NK-92 treated with Interleukin-12 subunit alpha and Interleukin-12 subunit beta, amount 100 ng/mL, for 24 hours (cell line): ENCODE data around the gene COX8A.

ENCODE experiments used
- DNase-seq: peaks from one replicate; lab custom pipeline; 2025; lab: John Stamatoyannopoulos, UW

The COX8A gene

DNA sequence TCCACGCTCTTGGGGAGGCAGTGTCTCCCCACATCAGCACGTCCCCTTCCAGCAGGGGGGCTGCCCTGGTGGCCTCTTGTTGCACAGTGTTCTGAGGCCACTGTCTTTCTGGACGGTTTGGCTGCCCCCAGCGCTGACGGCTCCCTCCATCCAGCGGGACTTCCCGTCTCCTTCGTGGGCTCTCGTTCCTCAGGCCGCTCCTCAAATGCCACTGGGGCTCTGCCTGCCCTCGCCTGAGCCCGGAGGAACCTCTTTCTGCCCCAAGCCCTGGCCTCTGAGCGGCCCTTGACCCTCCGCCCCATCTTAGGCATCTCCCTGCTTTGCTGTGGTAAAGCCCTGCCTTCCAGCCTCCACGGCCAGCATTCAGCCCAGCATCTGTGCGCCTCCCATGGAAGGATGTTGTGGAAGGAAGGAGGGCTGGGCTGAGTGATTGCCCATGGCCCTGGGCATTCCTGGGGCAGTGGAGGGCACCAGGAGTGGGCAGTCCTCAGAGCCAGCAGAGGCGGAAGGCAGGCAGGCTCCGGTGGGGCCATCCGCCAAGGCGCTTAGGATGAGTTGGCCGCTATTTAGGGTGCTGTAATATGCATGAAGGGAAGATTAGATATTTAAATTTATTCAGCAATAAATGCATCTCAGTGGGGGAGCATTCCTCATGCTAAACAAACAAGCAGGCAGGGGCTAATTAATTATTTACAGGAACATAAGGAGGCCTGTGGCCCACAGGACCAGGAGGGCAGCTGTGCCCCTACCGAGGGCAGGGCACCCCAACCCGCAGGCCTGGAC lies 29.6 kb downstream of the COX8A start:
- DNase-seq: no peak

DNA sequence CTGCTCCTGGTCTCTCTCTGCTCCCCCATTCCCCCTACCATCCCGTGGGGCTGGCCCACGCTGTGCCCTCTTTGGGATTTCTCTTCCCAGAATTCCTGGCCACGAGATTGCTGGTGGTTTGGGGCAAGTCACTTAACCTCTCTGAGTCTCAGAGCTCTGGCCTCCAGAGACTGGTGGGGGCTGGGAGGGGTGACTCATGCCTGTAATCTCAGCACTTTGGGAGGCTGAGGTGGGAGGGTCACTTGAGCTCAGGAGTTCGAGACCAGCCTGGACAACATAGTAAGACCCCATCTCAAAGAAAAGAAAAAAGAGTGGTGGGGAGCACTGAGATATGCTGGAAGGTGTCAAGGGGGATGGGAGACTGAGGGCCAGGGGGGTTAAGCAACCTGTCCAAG lies 30.2 kb downstream of the COX8A start:
- no peak for DNase-seq

DNA sequence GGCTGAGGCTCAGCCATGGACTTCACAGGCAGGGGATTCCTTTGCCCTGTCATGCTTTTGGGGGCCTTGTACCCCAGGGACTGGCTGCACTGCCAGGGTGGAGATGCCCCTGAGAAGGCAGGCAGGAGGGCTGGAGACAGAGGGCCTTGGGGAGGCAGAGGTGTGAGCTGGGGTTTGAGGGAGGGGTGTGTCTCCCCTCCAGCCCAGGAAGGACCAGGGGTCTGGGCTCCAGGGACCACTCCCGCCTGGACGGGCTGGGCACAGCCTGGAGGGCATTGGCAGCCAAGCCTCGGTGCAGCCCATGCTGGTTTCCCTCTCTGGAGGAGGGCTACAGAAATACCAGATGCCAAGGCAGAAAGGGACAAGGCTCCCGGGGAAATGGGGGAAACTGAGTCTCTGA lies 31.3 kb downstream of the COX8A start:
- DNase-seq: no peak

DNA sequence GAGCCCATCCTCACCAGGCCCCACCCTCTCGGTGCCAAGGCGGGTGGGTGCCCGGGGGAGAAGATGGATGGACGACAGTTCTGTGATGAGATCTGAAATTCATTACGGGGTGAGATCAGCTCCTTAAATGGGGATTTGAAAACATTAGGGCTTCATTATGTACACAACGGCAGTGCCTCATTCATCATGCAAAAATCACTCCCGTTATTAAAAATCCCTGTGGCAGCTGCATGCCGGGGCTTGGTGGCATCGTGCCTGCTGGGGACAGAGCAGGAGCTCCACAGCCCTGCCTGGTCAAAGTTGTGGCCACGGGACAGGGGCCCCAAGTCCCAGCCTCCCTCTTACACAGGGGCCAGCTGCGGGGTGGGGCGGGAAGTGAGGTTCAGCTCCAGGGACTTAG lies 32.0 kb downstream of the COX8A start:
- DNase-seq: no peak

DNA sequence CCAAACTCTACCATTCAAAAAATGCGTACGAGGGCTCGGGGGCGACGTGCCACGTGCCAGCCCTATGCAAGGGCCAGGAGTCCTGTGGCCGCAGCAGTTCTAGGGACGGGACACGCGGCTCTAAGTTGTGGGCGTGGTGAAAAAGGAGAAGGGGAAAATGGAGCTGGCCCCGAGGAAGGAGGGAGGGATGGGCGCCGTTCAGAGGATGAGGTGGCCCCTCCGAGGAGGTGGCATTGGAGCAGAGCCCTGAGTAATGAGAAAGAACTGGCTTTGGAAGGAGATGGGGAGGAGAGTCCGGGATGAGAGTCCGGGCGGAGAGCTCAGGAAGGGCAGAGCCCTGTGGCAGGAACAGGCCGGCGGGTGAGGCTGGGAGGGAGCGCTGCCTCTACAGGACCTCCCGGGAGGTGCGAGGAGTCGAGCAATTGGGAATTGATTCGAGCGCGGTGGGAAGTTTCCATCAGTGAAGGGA lies 32.8 kb downstream of the COX8A start:
- DNase-seq: no peak

DNA sequence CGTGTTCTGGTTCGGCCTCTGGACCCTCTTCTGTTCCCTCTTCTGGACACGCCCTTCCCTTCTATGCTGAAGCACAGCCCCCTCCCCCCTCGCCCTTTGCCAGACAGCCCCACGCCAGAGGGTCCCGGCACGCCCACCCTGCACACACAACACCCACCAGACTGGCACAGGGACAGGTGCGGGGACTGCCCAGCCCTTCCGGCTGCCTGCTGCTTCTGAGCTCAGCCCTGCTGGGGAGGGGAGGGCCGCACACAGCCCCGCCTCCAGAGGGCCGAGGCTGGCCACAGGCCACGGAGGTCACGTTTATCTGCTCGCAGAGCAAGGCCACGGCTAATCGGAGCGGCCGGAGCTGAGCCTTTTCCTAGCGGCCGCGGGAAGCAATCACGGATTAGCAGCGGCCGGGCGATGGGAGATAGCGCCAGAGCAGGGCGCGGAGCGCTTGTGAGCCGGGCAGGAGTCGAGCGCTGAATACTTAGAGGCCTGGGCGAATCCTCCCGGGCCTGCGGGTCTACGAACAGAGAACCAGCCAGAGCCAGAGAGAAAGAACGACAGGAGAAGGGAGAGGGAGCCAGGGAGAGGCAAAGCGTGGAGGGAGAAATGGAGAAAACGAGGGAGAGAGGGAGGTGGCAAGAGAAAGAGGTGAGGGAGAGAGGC lies 33.3 kb downstream of the COX8A start:
- DNase-seq: no peak

DNA sequence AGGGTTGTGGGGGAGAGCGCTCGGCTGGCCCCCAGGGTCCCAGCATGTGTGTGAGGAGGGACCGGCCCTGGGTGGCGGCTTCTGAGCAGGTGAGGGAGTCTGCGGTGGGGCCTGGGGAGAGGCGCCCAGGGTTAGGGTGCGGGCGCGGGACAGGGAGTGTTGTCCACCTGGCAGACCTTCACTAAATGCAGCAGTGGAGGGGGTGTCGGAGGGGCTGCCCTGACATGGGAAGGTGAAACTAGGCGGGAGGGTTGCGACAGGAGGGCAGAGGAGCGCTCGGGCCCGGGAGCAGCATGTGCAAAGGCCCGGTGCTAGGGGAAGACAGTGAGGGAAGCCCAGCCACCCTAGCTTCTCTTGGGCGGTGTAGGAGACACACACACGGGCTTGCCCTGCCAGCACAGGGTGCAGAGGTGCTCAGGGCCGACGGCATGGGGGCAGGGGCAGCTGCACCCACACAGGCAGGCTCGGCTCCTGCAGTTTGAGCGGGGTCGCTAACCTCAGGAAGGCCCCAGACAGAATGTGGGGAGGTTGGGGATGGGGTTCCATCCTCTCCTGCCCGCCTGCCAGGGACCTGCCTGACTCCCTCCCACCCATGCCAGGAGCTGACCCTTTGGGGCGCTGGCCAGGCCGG lies 34.0 kb downstream of the COX8A start:
- no peak for DNase-seq

DNA sequence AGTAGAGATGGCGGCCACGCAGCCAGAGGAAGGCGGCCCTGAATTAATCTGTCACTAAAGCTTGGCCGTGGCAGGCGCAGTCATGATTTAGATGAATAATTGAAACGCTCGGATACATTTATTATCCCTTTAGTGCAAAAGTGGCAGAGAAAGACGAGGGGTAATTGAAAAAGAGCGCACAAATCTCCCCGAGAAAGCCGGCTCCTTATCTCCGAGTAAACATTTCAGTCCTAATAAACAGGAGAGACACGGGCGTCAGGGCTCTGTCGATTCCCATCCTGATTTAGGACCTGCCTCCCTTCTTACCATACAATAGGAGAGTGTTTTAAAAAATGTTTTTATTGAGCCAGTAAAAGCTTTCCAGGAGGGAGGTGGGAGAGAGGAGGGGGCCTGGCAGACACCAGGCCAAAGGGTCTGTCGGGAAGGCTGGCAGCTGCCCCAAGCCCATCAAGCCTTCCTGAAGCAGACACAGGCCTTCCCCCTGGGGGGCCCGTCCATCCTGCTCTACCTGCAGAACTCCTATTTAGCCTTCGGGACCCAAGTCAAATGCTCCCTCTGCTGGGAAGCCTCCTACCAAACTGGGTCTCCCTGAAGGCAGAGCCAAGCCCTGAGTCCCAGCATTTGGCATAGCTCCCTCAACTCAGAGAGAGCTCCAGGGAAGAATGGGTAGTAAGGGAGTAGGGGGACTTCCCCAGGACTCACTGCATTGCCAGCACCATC lies 34.7 kb downstream of the COX8A start:
- no peak for DNase-seq

DNA sequence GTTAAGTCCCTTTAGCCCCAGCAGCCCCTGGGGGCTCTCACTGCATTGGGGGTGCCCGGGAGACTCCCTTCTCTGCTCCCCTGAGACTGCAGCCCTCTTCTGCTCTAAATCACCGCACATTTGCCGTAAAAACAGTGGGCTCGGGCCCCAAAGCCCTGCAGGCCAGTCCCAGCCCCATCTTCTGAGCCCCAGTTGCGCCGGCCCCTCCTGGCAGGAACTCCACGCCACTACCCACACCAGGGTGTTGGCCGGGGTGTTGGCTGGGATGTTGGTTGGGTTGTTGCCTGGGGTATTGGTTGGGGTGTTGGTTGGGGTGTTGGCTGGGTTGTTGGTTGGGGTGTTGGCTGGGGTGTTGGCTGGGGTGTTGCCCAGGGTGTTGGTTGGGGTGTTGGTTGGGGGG lies 35.3 kb downstream of the COX8A start:
- no peak for DNase-seq

DNA sequence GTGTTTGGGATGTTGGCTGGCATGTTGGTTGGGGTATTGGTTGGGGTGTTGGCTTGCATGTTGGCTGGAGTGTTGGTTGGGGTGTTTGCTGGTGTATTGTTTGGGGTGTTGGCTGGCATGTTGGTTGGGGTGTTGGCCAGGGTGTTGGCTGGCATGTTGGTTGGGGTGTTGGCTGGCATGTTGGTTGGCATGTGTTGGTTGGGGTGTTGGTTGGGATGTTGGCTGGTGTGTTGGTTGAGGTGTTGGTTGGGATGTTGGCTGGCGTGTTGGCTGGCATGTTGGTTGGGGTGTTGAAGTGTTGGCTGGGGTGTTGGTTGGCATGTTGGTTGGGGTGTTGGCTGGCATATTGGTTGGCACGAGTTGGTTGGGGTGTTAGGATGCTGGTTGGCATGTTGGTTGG lies 36.4 kb downstream of the COX8A start:
- DNase-seq: no peak

DNA sequence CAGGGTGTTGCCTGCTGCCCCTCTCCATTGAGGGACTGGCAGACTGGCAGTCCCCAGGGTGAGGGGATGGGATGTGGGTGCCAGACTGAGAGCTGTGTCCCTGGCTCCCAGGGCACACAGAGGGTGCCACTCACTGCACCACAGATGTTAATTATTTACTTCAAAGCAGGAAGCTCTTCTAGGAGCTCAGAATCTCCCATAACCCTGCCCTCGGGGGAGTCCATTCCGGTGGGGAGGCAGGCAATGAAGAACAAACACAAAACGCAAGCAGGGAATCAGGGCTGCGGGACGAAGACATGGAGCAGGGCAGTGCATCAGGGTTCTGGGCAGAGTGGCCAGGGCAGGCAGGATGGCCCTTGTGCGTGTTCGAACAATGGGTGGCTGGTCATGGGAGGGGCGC lies 37.0 kb downstream of the COX8A start:
- no peak for DNase-seq

DNA sequence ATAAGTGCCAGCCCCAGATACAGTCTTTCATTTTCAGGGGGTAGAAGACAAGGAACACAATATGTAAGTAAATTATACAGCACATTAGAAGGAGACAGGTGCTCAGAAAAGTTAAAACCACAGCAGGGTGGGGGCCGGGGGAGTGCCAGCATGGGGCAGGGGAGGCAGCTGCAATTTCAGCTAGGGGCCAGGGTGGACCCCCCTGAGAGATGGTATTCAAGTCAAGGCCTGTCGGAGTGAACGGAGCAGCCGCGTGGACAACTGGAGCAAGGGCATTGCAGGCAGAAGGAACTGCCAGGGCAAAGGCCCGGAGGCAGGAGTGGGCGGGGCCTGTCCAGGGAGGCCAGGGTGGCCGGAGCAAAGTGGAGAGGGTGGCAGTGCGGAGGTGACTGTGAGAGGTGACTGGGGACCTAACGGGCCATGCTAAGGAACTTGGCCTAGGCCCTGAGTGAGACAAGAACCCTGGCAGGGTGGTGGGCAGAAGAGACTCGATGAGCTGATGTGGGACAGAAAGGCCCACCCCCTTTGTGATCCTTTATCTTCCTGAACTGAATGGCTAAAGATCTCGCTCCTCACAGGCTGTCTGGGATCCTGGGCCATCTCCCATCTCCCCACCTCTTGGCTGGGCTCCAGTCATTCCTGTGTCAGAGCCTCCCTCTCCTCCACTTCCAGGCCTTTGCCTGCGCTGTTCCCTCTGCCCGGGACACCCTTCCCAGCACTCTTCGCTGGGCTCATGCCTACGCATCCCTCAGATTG lies 38.9 kb downstream of the COX8A start:
- DNase-seq: no peak

DNA sequence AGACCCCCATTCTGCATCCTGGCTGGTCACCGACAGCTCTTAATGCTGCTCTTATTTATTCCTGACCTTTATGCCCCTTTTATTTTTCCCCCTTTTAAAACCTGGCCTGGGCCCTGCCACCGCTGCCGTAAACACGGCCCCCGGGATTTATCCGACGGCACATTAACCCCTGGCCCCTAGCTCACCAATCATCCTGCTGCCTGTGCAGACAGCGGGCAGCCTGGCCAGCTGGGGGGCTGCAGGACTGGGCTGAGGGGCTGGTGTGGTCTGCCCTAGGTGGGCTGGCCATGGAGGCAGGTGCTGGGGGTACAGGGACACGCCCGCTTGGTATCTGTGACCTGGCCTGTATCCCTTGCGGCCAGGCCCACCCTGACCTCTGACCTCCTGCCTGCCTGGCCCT lies 39.9 kb downstream of the COX8A start:
- no peak for DNase-seq

DNA sequence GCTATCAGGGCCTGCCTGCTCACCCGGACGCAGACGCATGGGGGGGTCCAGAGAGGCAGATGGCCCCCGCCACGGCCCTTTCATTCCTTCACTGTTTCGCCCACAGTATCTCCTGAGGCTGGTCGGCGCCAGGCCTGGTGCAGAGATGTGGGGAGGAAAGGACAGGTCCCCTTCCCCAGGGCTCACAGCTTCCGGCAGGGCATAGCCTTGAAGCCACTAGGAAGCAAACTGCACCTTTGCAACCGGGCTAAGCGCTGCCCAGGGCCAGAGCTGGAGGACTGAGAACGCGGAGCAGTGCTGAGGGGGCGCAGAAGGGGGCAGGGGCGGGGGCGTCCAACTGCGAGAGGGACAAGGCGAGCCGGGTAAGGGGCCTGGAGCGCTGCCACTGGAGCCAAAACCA lies 41.1 kb downstream of the COX8A start:
- no peak for DNase-seq

DNA sequence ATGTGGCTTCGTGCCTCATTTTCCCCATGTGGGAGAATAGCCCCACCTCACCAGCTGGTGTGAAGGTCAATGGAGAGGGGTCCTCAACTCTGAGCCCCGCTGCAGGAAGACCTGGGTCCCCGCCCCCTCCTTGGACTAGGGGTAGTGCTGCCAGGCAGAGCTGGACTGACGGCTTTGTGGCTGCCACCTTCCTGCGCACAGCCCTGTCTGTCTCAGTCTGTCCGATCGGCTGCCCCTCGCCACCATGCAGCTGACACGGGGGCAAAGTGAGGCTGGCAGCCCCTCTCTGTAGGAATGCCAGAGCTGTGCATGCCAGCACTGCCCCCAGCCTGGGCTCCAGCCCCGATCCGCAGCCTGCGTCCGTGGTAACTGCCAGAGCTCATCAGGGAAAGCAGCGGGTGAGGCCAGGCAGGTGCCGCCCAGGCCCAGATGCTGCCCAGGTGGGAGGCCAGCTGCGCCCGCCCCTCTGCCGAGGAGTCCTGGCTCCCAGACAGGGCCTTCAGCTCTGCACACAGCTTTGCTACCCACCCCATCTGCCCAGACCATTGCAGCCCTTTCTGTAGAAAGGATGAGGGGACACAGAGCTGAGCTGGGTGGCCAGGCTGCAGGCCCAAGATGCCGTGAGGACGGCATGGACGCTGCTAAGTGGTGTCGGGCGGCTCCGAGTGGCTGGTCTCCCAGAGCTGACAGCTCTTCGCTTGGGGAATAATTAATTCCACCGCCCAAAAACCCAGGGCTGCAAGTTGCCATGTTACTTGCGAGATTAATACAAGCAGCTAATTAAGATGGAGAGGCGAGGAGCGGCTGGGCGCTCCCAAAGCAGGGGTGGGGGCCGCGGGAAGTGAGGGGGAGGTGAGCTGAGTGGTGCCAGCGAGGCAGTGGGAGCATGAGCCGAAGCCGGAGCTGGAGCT lies 41.8 kb downstream of the COX8A start:
- DNase-seq: no peak

DNA sequence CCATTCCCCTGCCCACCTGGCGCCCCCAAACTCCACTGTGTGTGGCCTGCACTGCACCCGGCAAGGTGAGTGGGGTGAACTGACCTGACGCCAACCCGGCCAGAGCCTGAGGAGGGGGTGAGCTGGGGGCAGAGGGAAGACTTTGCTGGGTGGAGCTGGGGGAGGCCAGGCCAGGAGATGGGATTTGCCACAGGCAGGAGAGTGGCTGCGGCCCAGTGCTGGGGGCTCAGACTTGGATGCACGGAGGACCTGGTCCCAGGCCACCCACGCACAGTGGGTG lies 43.5 kb downstream of the COX8A start:
- no peak for DNase-seq

DNA sequence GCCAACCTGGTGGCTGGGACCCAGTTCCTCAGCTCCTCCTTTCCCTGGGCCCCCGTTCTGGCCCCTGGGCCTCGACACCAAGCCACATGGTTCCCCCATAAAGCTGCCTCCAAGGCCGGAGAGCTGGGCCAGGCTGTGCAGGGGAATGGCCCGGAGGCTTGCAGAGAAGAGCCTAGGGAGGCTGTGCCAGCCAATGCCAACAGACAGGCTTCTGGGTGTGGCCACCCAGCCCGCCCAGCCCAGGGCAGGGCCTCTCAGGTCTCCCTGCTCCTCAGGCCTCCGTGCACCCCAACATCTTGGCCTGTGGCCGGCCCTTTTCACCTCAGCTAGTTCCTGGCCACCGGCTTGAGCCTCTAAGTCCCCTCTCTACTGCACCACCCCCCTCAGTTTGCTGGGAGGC lies 43.9 kb downstream of the COX8A start:
- DNase-seq: no peak

DNA sequence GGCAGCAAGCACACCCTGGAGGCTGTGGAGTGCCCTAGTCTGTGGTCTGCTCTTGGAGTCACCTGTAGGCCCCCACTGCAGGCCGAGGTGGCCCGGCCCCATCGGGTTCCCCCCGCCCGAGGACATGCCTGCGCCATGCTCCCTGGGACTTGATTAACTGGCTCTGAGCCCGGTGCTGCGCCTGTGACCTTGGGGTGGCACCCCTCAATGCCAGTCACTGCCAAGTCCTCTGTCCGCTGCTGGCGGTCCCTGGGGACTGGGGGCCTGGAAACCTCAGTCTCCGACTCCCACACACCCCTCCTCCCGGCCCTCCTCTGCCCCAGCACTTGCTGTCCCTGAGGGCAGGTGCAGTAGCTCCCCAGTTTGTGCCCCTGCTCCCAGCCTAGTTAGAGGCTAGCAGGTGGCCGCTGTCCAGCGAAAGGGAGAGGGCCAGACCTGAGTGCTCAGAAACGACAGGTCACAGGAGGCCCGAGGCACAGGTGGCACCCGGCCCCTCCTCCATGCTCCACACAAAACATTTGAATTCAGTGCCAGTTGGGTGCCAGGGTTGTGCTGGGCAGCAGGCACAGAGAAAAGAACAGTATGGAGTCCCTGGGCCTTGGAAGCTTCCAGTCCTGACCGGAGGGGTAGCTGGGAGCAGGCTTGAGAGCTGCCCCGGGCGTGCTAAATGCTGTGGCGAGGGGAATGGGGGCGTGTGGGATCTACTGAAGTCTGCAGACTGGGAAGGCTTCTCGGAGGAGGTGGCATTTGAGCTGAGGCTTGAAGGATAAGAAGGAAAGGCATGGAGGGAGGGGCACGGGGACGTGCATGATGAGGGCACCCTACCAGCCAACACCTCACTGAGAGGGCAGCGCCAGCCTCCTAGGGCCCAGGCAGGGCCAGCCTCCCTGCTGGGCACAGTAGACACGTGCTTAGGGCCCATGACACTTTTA lies 45.0 kb downstream of the COX8A start:
- no peak for DNase-seq

DNA sequence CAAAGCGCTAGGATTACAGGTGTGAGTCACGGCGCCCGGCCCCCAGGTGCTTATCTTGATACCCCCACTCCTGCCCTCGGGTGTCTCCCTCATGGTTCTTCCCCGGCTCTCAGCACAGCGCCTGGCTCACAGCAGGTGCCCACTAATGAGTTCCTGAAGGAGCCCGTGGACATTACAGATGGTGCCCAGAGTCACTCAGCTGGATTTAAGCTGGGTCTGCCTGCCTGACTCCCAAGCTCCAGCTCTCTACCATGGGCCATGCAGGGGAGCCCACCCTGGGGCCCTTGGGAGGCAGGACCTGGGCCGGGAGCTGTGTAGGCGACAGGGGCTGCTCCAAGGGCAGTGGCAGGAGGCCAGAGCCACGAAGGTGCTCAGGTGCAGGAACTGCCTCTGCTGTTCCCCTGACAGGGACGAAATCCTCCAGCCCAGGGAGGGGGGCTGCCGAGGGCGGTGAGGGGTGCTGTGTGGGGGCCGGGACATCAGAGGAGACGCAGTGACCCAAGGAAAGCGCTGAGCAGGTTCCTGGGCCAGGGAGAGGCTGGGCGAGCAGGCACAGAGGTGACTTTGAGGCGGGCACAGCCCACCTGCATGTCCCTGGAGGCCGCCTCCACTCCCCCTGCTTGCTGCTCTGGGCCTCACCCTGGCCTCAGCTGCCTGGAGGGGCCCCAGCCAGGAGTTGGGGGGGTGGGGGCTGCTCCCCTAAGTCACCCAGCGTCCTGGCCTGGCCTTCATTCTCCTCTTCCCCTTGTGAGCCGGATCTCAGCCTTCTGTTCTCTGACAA lies 46.7 kb downstream of the COX8A start:
- DNase-seq: no peak
